IMR-90 (cell line): Measurements from ENCODE around the gene TTL. TPM values are rescaled to one million over a fixed set of nuclear protein-coding genes. Genes with fewer than 3 reads are reported as not detected.

ENCODE experiments used
- ATAC-seq: fragments of 200-7000 bp; cut with Tn5 transposase; 2 replicates; pipeline ENCODE4 v1.9.1; 2020; ENCODE audit warnings: low read depth, mild to moderate bottlenecking, moderate library complexity
- BruUV-seq: library from RNA; stranded (reverse); fragments of 400-500 nt; replicated peaks from 2 replicates; lab custom pipeline; 2021; lab: Mats Ljungman, UMichigan
- CTCF ChIA-PET: fragments of 300-600 bp; formaldehyde crosslinking; extraction: SDS; loops from one replicate; lab custom pipeline; 2021; ENCODE audit warnings: antibody characterized with exemption; lab: Yijun Ruan, JAX
- POLR2A ChIA-PET: fragments of 300-600 bp; sonication (Branson Sonifier 250); formaldehyde crosslinking; loops from one replicate; lab custom pipeline; 2022; ENCODE audit warnings: antibody characterized with exemption; ENCODE audit not compliant: unreplicated experiment; lab: Charles Lee
- DNase-seq: peaks from one replicate; pipeline ENCODE4 v3.0.0; 2013
- H2AFZ ChIP-seq: replicated peaks from 2 replicates; pipeline ENCODE3; 2013; ENCODE audit warnings: low read length, mild to moderate bottlenecking; ENCODE audit not compliant: poor library complexity
- H2AK5ac ChIP-seq: 2 replicates; pipeline ENCODE4 v1.6.1; 2013; ENCODE audit warnings: low read depth, low read length, inconsistent platforms
- H2AK9ac ChIP-seq: replicated peaks from 2 replicates; pipeline ENCODE3; 2013; ENCODE audit warnings: mild to moderate bottlenecking, low read depth, low read length, moderate library complexity; ENCODE audit not compliant: poor library complexity
- H2BK120ac ChIP-seq: 2 replicates; pipeline ENCODE4 v1.6.1; 2013; ENCODE audit warnings: low read depth, low read length, inconsistent platforms
- H2BK15ac ChIP-seq: 3 replicates; pipeline ENCODE4 v1.6.1; 2013; ENCODE audit warnings: low read depth, low read length, inconsistent platforms
- H2BK20ac ChIP-seq: 2 replicates; pipeline ENCODE4 v1.6.1; 2013; ENCODE audit warnings: low read depth, mild to moderate bottlenecking, inconsistent platforms, low read length, moderate library complexity
- H2BK5ac ChIP-seq: 2 replicates; pipeline ENCODE4 v1.6.1; 2013; ENCODE audit warnings: mild to moderate bottlenecking, low read depth, low read length, inconsistent platforms; ENCODE audit not compliant: poor library complexity, severe bottlenecking
- H3K14ac ChIP-seq: replicated peaks from 2 replicates; pipeline ENCODE4 v1.6.1; 2013; ENCODE audit warnings: low read depth, low read length, inconsistent platforms
- H3K18ac ChIP-seq: 2 replicates; pipeline ENCODE4 v1.6.1; 2013; ENCODE audit warnings: low read depth, low read length, control low read depth
- H3K23ac ChIP-seq: 2 replicates; pipeline ENCODE4 v1.6.1; 2013; ENCODE audit warnings: low read depth, low read length, inconsistent platforms
- H3K27ac ChIP-seq: 2 replicates; pipeline ENCODE4 v1.5.1; 2013; ENCODE audit warnings: mild to moderate bottlenecking, control low read depth, low read length; ENCODE audit not compliant: insufficient read depth
- H3K27me3 ChIP-seq: 2 replicates; pipeline ENCODE4 v1.6.1; 2013; ENCODE audit warnings: low read length; ENCODE audit not compliant: control insufficient read depth, insufficient read depth
- H3K36me3 ChIP-seq: 2 replicates; pipeline ENCODE4 v1.6.1; 2013; ENCODE audit warnings: low read length, mixed read lengths; ENCODE audit not compliant: control insufficient read depth, insufficient read depth
- H3K4ac ChIP-seq: 2 replicates; pipeline ENCODE4 v1.6.1; 2013; ENCODE audit warnings: low read depth, low read length, inconsistent platforms
- H3K4me1 ChIP-seq: 2 replicates; pipeline ENCODE4 v1.6.1; 2013; ENCODE audit warnings: low read length, mixed read lengths; ENCODE audit not compliant: control insufficient read depth, insufficient read depth
- H3K4me2 ChIP-seq: 2 replicates; pipeline ENCODE4 v1.6.1; 2013; ENCODE audit warnings: low read depth, mild to moderate bottlenecking, control low read depth, low read length, moderate library complexity
- H3K4me3 ChIP-seq: 2 replicates; pipeline ENCODE4 v1.5.1; 2013; ENCODE audit warnings: low read depth, mild to moderate bottlenecking, control low read depth, low read length, moderate library complexity; ENCODE audit not compliant: insufficient read depth
- H3K56ac ChIP-seq: 2 replicates; pipeline ENCODE4 v1.6.1; 2013; ENCODE audit warnings: low read length, inconsistent platforms; ENCODE audit not compliant: insufficient read depth; ENCODE audit errors: extremely low read depth
- H3K79me1 ChIP-seq, 2 experiments: 2 replicates each; pipeline ENCODE4 v1.6.1; 2013; ENCODE audit warnings: low read length in 2 of 2, inconsistent platforms in 1 of 2, low read depth in 1 of 2
- H3K9ac ChIP-seq: 2 replicates; pipeline ENCODE4 v1.6.1; 2013; ENCODE audit warnings: low read depth, low read length, control low read depth
- H3K9me1 ChIP-seq: 2 replicates; pipeline ENCODE4 v1.6.1; 2013; ENCODE audit warnings: low read length, inconsistent platforms; ENCODE audit not compliant: insufficient read depth
- H3K9me3 ChIP-seq: 2 replicates; pipeline ENCODE4 v1.6.1; 2013; ENCODE audit warnings: low read length; ENCODE audit not compliant: control insufficient read depth, insufficient read depth
- H4K20me1 ChIP-seq: 2 replicates; pipeline ENCODE4 v1.6.1; 2013; ENCODE audit warnings: low read length, inconsistent platforms; ENCODE audit not compliant: insufficient read depth
- H4K5ac ChIP-seq: 2 replicates; pipeline ENCODE4 v1.6.1; 2013; ENCODE audit warnings: mild to moderate bottlenecking, low read depth, low read length, control low read depth
- H4K8ac ChIP-seq, 2 experiments: 2 replicates each; pipeline ENCODE4 v1.6.1; 2013; ENCODE audit warnings: low read depth in 2 of 2, low read length in 2 of 2, control low read depth in 1 of 2, inconsistent platforms in 1 of 2
- H4K91ac ChIP-seq: 2 replicates; pipeline ENCODE4 v1.6.1; 2013; ENCODE audit warnings: low read depth, low read length, inconsistent platforms; ENCODE audit not compliant: insufficient read depth
- BHLHE40 ChIP-seq: fragments of 150-350 bp; IDR thresholded peaks from 2 replicates; pipeline ENCODE4 v1.6.1; 2016; ENCODE audit warnings: mild to moderate bottlenecking, low read depth, low read length
- MXI1 ChIP-seq: IDR thresholded peaks from 2 replicates; pipeline ENCODE4 v1.6.1; 2012; ENCODE audit warnings: low read depth, mild to moderate bottlenecking, low read length, moderate library complexity, borderline replicate concordance
- NFE2L2 ChIP-seq: fragments of 150-350 bp; IDR thresholded peaks from 2 replicates; pipeline ENCODE4 v1.6.1; 2016; ENCODE audit warnings: low read depth, mild to moderate bottlenecking, low read length
- WGBS, 2 experiments: methylation state at CpG; one replicate each; pipeline versions ENCODE4 v1.1.5 to v1.1.7; 2013; ENCODE audit warnings: missing lambda C conversion rate in 2 of 2; ENCODE audit not compliant: insufficient read length in 1 of 2; ENCODE audit errors: extremely low coverage in 2 of 2; 5-methylcytosine and 5-hydroxymethylcytosine counted together
- dilution Hi-C: fragments of 300-500 bp; cut with HindIII; formaldehyde crosslinking; loops from one replicate; pipeline ENCODE4 v1.14.3; 2018; ENCODE audit warnings: low sequenced_read_pairs; ENCODE audit not compliant: unreplicated experiment
- in situ Hi-C: fragments of 300-500 bp; cut with MboI; formaldehyde crosslinking; loops from 3 replicates; pipeline ENCODE4 v1.14.3; 2019; ENCODE audit warnings: low sequenced_read_pairs, inconsistent platforms, mixed read lengths
- intact Hi-C: fragments of 100-400 bp; cut with micrococcal nuclease; formaldehyde crosslinking; loops from 2 replicates; pipeline ENCODE4 v1.10.0; 2022
- polyA plus RNA-seq, 3 experiments: library from polyadenylated mRNA; depleted of rRNA; stranded (reverse); fragments of >200 nt; gene quantifications; 2 replicates each; pipeline ENCODE4 v1.2.3, GENCODE V29; 2012; ENCODE audit warnings: low replicate concordance in 1 of 3
- total RNA-seq: library from RNA; depleted of rRNA; stranded (reverse); fragments of >200 nt; gene quantifications from 2 replicates; pipeline ENCODE4 v1.2.3, GENCODE V29; 2012

TTL gene
- total and polyA plus RNA-seq, 2 of the 4 experiments (the other 2 are of a cell fraction): 18.2 to 36.2 TPM

GRCh38 chr2:112480530-112481049 lies 1.4 kb upstream of the TTL start:
- WGBS, 2 experiments: 19% methylated on average over 6 of the region's 20 CpGs; no CpG with 5 or more reads in 1 of the 2 experiments
- peaks cover 4% of the 10 kb centered on the region; the same call in 1 of the 2 replicates for H4K20me1 ChIP-seq
- H3K56ac ChIP-seq: no peak overlapping the region
- in situ Hi-C loops (no loop called here), intact Hi-C loops (loop anchor here (1.0 to 5.0 kb wide), 4 partner anchors 62 to 246 kb away; partner anchors contain the start of genes POLR1B and ZC3H8), dilution Hi-C loops (no loop called here)
- DNase-seq (no peak), ATAC-seq (no peak)
- H2AK9ac ChIP-seq: peak overlapping the region; percentile 57
- H2BK15ac ChIP-seq: no peak overlapping the region
- H3K4me1 ChIP-seq: peaks cover 2% of the 10 kb centered on the region; the same call in 1 of the 2 replicates
- no peak overlapping the region for H3K14ac ChIP-seq
- no peak overlapping the region for H3K27ac ChIP-seq
- H2AFZ ChIP-seq: peak overlapping the region; percentile 93
- H3K4ac ChIP-seq: no peak overlapping the region
- H4K8ac ChIP-seq: no peak overlapping the region
- peak overlapping the region; percentile 72 for H3K23ac ChIP-seq
- no peak overlapping the region for H4K5ac ChIP-seq
- H3K9me3 ChIP-seq: no peaks in the 10 kb centered on the region
- no peak overlapping the region for H3K9ac ChIP-seq
- peak overlapping the region; percentile 92 for H3K4me2 ChIP-seq
- no peaks in the 10 kb centered on the region for H3K27me3 ChIP-seq
- TF ChIP-seq MXI1 (no peak), BHLHE40 (0 out of 2 replicates have a peak, but pooled peaks have one; percentile 24), NFE2L2 (no peak)
- ChIA-PET POLR2A (no interaction called here), CTCF (interaction anchor here (0.7 to 1.8 kb wide), 3 partner anchors 9 to 97 kb away, joined by 3 to 7 read pairs (median 3); no protein-coding TSS in a partner anchor)
- peak overlapping the region; percentile 94; the same call in 1 of the 2 replicates for H3K4me3 ChIP-seq
- no peak overlapping the region for H2BK5ac ChIP-seq
- no peaks in the 10 kb centered on the region for H3K36me3 ChIP-seq
- peaks cover 13 to 24% of the 10 kb centered on the region in 2 experiments for H3K79me1 ChIP-seq
- no peak overlapping the region for H2BK120ac ChIP-seq
- H2AK5ac ChIP-seq: no peak overlapping the region
- no peak overlapping the region for H4K91ac ChIP-seq
- BruUV-seq: no TSS peak
- no peak overlapping the region for H2BK20ac ChIP-seq
- no peak overlapping the region for H3K18ac ChIP-seq
- 0 out of 2 replicates have a peak, but pooled peaks cover 6% of the 10 kb centered on the region for H3K9me1 ChIP-seq
